VCaP (cell line): ENCODE data around the gene GJB2.

ENCODE experiments used
- H3K27ac ChIP-seq: fragments of 450-650 bp; 2 replicates; pipeline ENCODE4 v1.5.1; 2017
- CTCF ChIP-seq: fragments of 450-650 bp; conservative IDR thresholded peaks from 2 replicates; pipeline ENCODE4 v1.5.1; 2017; ENCODE audit warnings: mild to moderate bottlenecking, moderate library complexity

The GJB2 gene

GRCh38 chr13:20206698-20207235 is 14.0 kb upstream of the GJB2 start:
- TF ChIP-seq CTCF: no peak
- H3K27ac ChIP-seq: no peak overlapping the region

GRCh38 chr13:20206065-20206697 is 13.4 kb upstream of the GJB2 start:
- TF ChIP-seq CTCF: no peak
- H3K27ac ChIP-seq: no peak overlapping the region

GRCh38 chr13:20198781-20199180 is 6.0 kb upstream of the GJB2 start:
- TF ChIP-seq CTCF: no peak
- no peak overlapping the region for H3K27ac ChIP-seq

- no peak overlapping the region for H3K27ac ChIP-seq
- peak; percentile 80 for TF ChIP-seq CTCF
Observed at GRCh38 chr13:20197361-20197834, 4.7 kb upstream of the GJB2 start.

GRCh38 chr13:20195801-20196200 is 3.1 kb upstream of the GJB2 start:
- no peak overlapping the region for H3K27ac ChIP-seq
- TF ChIP-seq CTCF: no peak

GRCh38 chr13:20193907-20194631 is 1.3 kb upstream of the GJB2 start:
- TF ChIP-seq CTCF: no peak
- no peak overlapping the region for H3K27ac ChIP-seq

- TF ChIP-seq CTCF: no peak
- peak overlapping the region; percentile 58; the same call in 1 of the 2 replicates for H3K27ac ChIP-seq
Observed at GRCh38 chr13:20193162-20193906, 596 bp upstream of the GJB2 start.
